GM19035 (cell line): Measurements from ENCODE around the gene PALD1.

Experiments used
- ATAC-seq: cut with Tn5 transposase; IDR thresholded peaks from one replicate; pipeline ENCODE4 v1.9.1; 2021; ENCODE audit not compliant: unreplicated experiment

PALD1 gene

GRCh38 chr10:70457759-70458305 lies 20.7 kb upstream of the PALD1 start:
- ATAC-seq = no peak

- no peak for ATAC-seq
Observed at GRCh38 chr10:70458329-70459060, 20.1 kb upstream of the PALD1 start.

- ATAC-seq = no peak
Observed at GRCh38 chr10:70459061-70459773, 19.4 kb upstream of the PALD1 start.

GRCh38 chr10:70459774-70460490 lies 18.6 kb upstream of the PALD1 start:
- ATAC-seq = no peak

DNA sequence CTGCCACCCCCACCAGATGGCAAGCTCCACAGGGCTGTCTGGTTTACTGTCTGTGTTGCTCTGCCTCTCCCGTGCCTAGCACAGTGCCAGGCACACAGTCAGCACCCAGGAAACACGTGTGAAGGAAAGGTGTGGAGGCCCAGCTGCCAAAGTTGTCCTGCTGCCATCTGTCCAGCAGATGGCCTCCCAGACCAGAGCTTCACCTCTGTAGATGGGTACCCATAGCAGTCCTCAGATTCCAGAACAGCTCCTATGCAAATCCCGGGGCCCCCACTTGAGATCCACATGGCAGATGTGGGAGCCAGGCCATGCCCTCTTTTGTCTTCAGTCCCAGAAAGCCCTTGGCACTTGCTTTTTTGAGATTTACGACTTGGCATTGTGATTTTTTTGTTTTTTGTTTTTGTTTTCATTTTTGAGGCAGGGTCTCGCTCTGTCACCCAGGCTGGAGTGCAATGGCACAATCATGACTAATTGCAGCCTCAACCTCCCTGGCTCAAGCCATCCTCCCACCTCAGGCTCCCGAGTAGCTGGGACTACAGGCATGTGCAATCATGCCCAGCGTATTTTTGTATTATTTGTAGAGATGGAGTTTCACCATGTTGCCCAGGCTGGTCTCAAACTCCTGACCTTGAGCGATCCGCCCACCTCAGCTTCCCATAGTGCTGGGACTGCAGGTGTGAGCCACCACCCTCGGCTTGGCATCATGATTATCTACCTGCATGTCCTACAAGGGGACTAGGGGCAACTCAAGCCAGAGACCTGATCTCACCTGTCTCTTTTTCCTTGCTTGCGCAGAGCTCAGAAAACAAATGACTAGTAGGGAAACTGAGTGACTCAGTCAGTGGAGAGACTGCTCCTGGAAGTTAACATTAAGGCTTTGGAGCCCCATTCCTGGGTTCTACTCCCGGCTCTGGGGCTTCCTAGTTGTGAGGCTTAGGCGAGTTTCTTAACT lies 16.9 kb upstream of the PALD1 start:
- no peak for ATAC-seq

DNA sequence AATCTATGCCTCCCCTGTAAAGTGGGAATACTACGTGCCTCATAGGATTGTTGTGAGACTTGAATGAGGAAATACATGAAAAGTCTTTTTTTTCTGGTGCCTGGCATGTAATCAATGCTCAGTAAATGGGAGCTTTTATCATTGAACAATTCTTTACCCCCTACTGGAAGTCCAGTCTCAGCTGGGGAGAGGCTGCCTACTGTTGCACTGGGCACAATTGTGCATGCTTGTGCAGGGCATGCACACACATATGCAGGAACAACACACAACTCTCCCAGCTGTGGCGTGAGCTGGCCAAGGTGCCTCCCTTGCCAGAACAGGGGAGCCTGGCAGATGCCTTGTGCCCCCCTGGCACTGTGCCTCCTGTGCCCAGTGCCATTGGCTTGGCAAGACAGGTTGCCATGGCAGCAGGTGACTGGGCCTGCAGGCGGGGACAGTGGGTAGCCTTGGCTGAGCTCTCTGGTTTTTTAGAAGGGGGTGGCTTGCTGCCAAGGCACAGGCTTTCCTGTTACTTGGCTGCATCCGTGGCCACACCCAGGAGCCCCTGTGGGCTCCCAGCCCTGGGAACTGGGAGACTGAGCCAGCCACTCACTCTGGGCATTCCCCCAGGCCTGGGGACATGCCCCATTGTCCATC lies 16.1 kb upstream of the PALD1 start:
- ATAC-seq = no peak

- ATAC-seq = no peak
Observed at GRCh38 chr10:70465278-70465677, 13.3 kb upstream of the PALD1 start.

DNA sequence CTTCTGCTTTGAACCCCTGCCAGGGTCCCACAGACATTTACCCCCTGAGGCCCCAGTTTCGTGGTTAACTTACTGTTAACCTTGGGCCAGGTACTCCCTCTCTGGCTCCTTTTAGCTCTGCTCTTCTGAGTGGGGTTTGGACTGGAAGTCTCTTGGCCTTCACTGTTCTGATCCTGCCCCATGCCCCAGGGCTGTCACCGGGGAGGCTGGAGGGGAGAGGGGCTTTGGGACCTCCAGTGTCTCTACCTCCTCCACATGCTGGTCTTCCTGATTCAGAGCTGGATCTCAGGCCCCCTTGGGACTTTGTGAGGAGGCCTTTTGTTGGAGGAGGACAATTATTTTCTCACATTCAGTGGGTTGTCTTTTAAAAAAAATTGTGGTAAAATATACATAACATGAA lies 12.7 kb upstream of the PALD1 start:
- no peak for ATAC-seq

- no peak for ATAC-seq
Observed at GRCh38 chr10:70466951-70467350, 11.6 kb upstream of the PALD1 start.

- ATAC-seq = no peak
Observed at GRCh38 chr10:70472799-70473454, 5.6 kb upstream of the PALD1 start.

DNA sequence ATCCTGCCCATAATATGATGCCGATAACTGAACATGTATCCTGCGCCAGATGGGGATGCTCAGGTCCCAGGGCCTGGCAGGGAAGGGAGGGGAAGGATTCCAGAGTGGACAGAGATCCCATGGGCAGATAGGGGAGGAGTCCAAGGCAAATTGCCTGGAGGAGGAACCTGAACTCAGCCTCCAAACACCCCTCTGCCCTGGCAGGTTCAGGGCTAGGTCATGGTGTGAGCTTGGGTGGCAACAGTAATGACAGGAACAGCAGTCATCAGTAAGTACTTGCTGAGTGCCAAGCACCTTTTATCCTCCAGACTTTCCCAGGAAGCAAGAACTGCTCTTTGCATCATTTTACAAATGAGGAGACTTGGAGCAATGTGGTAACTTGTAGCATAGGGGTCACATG lies 3.8 kb upstream of the PALD1 start:
- ATAC-seq = no peak

DNA sequence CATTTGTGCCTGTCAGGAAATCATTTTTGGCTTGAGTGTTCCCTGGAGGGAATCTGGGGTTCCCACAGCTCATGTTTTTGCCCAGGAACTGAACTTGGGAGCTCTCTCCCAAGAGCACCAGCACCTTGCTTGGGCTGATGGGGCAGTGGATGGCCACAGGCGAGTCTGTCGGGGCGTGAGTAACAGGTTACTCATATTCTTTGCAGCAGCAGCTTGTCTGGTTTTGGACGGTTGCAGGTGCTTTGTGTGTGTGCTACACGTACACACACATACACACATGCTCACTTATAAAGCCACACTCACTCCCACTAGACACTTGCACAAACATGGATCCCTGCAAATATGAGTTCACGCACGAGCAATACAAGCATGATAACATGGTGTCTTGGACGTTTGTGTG lies 2.9 kb upstream of the PALD1 start:
- no peak for ATAC-seq

DNA sequence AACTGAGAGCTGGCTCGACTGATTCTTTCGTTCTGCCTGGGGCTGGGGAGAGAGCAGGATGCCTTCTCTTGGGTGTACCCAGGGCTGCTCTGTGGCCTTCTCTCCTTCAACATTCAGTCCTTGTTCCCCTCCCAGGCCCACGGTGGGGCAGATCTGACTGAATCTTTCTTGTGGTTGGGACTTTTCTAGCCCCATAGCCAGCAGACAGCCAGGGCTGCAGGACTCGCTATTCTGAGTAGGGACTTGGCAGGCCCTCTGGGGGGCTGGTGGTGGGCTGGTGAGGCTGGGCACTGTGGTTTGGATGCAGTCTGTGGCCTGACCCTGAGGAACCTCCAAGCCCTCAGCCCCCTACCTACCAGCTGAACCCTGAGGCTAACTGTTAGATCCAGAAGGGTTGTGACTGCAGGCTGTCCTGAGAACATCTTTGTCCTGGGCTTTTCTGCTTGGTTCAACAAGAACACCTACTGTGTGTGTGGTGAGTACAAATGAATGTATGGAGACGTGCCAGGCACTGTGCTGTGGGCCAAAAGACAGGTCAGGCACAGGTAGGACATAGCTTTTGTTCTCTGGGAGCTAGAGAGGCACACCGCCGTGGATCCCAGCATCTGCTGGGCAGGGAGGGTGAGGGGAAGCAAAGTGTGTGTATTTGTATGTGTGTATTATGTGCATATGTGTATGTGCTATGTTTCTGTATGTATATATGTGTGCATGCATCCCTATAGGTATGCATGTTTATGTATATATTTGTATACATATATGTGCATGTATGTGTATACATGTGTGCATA lies 2.1 kb upstream of the PALD1 start:
- ATAC-seq = no peak

GRCh38 chr10:70477661-70478162 lies 855 bp upstream of the PALD1 start:
- no peak for ATAC-seq

DNA sequence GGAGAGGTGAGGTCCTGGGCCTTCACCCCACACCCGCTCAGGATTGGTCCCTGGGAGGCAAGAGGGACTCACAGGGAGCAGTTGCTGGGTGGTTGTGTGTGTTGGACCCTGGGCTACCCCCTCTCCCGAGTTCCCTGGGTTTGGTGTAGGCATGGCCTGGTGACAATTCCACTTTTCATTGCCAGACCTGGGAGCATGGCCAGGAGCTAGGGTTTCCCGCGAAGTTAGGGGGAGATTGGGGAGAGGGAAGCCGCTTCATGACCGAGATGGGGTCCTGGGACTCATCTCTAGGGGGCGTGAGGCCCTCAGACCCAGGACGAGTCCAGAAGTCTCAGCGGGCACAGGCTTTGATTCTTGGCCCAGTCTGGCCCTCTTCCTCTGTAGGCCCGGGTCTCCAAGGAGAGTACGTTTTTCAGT lies 606 bp downstream of the PALD1 start:
- ATAC-seq = no peak

DNA sequence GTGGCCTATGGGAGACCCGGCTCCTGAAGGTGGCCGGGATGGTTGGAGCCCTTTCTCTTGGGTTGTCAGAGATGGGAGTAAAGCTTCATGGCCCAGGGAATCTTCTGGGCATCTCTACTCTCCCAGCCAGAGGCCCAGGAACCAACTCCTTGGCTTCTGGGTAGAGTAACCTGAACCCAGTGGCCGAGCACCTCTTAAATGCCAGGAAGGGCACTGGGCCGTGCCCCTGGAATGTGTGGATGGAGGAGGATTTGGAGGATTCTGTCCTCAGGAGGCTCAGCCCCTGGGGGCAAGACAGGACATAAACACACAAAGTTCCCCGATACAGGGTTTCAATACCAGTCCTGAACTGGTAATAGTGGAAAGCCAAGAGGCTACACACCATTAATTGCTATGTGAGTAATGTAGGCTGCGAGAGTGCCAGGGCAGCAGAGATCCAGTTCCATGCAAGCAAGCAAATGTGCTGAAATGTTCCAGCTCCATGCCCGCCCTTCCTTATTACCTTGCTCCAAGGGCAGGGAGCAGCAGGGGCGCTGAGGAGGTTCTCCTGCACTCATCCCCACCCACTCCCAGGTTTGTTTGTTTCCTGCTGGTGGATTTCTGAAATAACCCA lies 1.2 kb downstream of the PALD1 start:
- ATAC-seq = no peak

DNA sequence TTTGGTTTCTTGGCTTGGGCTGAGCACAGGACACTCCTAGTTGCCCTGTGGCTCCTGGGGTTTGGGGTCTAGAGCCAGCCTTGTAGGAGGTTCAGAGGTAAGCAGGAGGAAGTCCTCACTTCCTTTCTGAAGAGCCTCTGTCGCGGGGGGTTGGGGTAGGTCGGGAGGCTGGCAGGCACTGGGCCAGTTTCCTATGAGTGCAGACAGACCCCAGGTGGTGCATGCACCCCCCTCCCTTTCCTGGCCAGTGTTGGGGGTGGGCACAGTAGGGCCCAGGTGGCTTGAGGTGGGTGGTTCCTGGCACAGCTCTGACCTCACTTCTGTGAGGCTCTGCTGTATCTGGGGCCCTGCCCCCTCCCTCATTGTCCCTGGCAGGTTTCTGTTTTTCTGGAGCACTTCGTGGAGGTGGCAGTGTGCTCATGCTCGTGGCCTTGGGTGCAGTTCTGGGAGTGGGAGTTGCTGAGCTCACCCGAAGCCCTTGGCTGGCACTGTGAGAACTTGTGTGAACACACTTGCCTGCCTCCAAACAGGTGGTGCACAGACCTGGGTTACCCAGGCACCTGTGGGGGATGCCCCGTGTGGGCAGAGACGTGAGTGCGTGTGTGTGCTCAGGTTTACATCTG lies 1.8 kb downstream of the PALD1 start:
- no peak for ATAC-seq

DNA sequence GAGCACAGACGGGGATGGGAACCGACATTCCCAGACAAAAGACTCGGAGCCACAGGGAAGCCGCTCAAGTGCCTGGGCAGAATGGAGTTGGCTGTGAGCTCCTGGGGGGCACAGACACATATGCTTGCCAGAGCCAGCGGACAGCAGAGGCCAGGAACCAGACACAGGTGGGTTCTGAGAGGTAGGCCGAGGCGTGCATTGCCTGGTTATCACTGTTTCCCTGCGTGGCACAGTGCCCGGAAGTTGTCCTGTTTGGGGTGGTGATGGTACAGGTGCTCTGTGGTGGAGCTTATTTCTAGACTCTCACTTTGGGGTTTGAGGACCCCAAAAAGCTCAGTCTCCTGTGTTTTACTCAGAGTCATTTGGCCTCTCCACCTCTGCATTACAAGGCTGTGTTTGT lies 2.5 kb downstream of the PALD1 start:
- no peak for ATAC-seq
